Cardiac muscle cell (in vitro differentiated cells and primary cell): ENCODE measurements around the gene DLST. TPM values are rescaled to one million over a fixed set of nuclear protein-coding genes. Genes with fewer than 3 reads are reported as not detected.
A peak's percentile ranks its signal among the peaks of the same experiment; 100 is the strongest.
"Not testable (repeated sequence)": the region's sequence is repeated elsewhere in the genome, so short reads cannot be mapped to it uniquely, and the experiment has no call there.

ENCODE experiments used
- DNase-seq, 2 donors: peaks; one replicate each; pipeline versions ENCODE4 v3.0.0 to v3.0.0-alpha.2; 2010 to 2017; ENCODE audit warnings: low read depth in 1 of 2, low spot score in 1 of 2
- H3K27ac ChIP-seq: fragments of 200-600 bp; sonication (generic); 2 replicates; pipeline ENCODE4 v1.5.1; 2016
- H3K27me3 ChIP-seq: fragments of 200-600 bp; sonication (generic); 2 replicates; pipeline ENCODE4 v1.6.0; 2016; ENCODE audit warnings: control low read depth
- H3K36me3 ChIP-seq: fragments of 200-600 bp; sonication (generic); 2 replicates; pipeline ENCODE4 v1.5.1; 2016; ENCODE audit warnings: control low read depth
- H3K4me1 ChIP-seq: fragments of 200-600 bp; sonication (generic); 2 replicates; pipeline ENCODE4 v1.8.1; 2017; ENCODE audit warnings: low read depth, mild to moderate bottlenecking, mixed run types
- H3K4me3 ChIP-seq: fragments of 200-600 bp; sonication (generic); 2 replicates; pipeline ENCODE4 v1.5.1; 2016; ENCODE audit warnings: mild to moderate bottlenecking
- H3K9me3 ChIP-seq: fragments of 200-600 bp; sonication (generic); 2 replicates; pipeline ENCODE4 v1.5.1; 2017; ENCODE audit warnings: low read depth, mild to moderate bottlenecking, control low read depth
- CTCF ChIP-seq: IDR thresholded peaks from 2 replicates; pipeline ENCODE4 v1.5.1; 2012; ENCODE audit warnings: low read depth, mild to moderate bottlenecking, low read length
- polyA plus RNA-seq: library from polyadenylated mRNA; unstranded; fragments of >200 nt; fragmentation: Nextera tagmentation; extraction: Ambion mirVana; gene quantifications from 2 replicates; pipeline ENCODE4 v1.2.1, GENCODE V29; 2016
- total RNA-seq: library from RNA; depleted of rRNA; stranded (reverse); fragments of >200 nt; gene quantifications from 2 replicates; pipeline ENCODE4 v1.2.3, GENCODE V29; 2016

Gene DLST
- total and polyA plus RNA-seq, 2 experiments from 2014 or later: 10.0 to 63.7 TPM

DNA sequence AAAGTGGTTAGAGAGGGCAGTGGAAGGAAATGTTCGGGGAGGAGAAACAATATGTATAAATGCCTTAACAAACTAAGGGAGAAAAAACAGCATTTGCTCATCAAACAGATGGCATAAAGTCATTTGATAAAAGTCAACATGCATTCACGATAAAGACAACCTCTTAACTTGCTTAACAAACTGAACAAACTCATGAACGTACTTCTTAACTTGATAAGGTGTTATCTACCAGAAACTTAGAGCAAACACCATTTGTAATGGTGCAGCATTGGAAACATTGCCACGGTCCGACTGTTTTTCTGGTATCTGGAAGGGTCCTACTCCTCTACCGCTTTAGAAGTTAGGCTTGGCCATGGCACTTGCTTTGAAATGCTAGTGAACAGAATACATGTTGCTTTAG, 45.5 kb downstream of the DLST start:
- H3K4me3 ChIP-seq: no peak overlapping the region
- no peak for DNase-seq
- H3K27me3 ChIP-seq: peaks cover 12% of the 10 kb centered on the region
- TF ChIP-seq CTCF: no peak
- no peaks in the 10 kb centered on the region for H3K4me1 ChIP-seq
- H3K9me3 ChIP-seq: no peaks in the 10 kb centered on the region
- no peak overlapping the region for H3K27ac ChIP-seq
- H3K36me3 ChIP-seq: no peaks in the 10 kb centered on the region

- DNase-seq: no peak
- Histone ChIP-seq H3K27ac (no peak overlapping the region), H3K4me1 (peaks cover 5% of the 10 kb centered on the region), H3K27me3 (peaks cover 12% of the 10 kb centered on the region), H3K9me3 (no peaks in the 10 kb centered on the region), H3K4me3 (no peak overlapping the region), H3K36me3 (no peaks in the 10 kb centered on the region)
- no peak for TF ChIP-seq CTCF
Measured at GRCh38 chr14:74929242-74929641, 47.5 kb downstream of the DLST start.

- H3K27me3 ChIP-seq: not testable (repeated sequence)
Measured at GRCh38 chr14:74931744-74932143, 50.0 kb downstream of the DLST start.

GRCh38 chr14:74932401-74932901, 50.7 kb downstream of the DLST start:
- peak in 1 of 2 donors; percentile 39 for DNase-seq
- H3K4me1 ChIP-seq: peaks cover 16% of the 10 kb centered on the region
- H3K27me3 ChIP-seq: peaks cover 4% of the 10 kb centered on the region
- no peak overlapping the region for H3K4me3 ChIP-seq
- no peak overlapping the region for H3K27ac ChIP-seq
- H3K36me3 ChIP-seq: no peaks in the 10 kb centered on the region
- no peaks in the 10 kb centered on the region for H3K9me3 ChIP-seq
- TF ChIP-seq CTCF: no peak

More at GRCh38 chr14:74931744-74932143, 50.0 kb downstream of the DLST start:
- not testable (repeated sequence) for H3K4me3 ChIP-seq, H3K36me3 ChIP-seq, DNase-seq, H3K27ac ChIP-seq, H3K9me3 ChIP-seq
- H3K4me1 ChIP-seq: peaks cover 16% of the 10 kb centered on the region

DNA sequence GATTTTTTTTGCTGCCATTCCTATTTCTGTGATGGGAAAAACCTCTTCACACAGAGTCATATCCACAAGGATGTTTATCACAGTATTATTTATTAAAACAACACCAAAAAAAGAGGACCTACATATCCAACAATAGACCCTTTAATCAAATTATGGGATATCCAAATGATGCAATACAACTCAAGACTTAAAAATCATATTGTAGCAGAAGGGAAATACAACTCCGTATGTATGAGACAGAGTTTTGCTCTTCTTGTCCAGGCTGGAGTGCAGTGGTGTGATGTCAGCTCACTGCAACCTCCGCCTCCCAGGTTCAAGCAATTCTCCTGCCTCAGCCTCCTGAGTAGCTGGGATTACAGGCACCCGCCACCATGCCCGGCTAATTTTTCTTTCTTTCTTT, 51.2 kb downstream of the DLST start:
- H3K27me3 ChIP-seq, DNase-seq, H3K4me3 ChIP-seq, H3K36me3 ChIP-seq, H3K9me3 ChIP-seq, H3K27ac ChIP-seq: not testable (repeated sequence)
- peaks cover 16% of the 10 kb centered on the region for H3K4me1 ChIP-seq

DNA sequence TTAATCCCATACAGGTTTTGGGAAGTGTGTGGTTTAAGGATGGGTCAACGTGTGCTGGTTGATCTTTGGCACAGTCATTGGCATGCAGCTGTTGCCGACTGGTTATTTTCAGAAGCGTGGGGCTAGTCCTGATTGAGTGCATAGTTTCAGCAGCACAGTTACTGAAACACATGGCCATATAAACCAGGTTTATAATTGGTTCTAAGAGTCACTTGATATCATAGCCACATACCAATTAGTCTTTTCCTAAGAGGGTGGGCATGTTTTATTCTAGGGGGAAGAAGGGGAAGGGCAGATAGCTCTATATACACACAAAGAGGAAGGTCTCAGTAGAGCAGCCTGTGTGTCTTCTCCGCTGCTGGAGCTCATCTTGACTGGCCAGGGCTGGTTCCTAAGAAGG, 52.3 kb downstream of the DLST start:
- Histone ChIP-seq H3K4me1 (peaks cover 16% of the 10 kb centered on the region), H3K27me3 (no peaks in the 10 kb centered on the region), H3K9me3 (no peaks in the 10 kb centered on the region), H3K36me3 (no peaks in the 10 kb centered on the region), H3K4me3 (no peak overlapping the region), H3K27ac (peak overlapping the region; percentile 52)
- no peak for TF ChIP-seq CTCF
- no peak for DNase-seq
